KOPT-K1 (cell line): Measurements from ENCODE around the gene WWTR1.

Source experiments
- H3K27ac ChIP-seq: fragments of 200-600 bp; sonication (generic); 2 replicates; pipeline ENCODE4 v1.5.1; 2016; ENCODE audit warnings: antibody characterized with exemption, mild to moderate bottlenecking, low read depth, low read length; ENCODE audit not compliant: poor library complexity, severe bottlenecking
- H3K36me3 ChIP-seq: fragments of 200-600 bp; sonication (generic); 2 replicates; pipeline ENCODE4 v1.5.1; 2017; ENCODE audit warnings: antibody characterized with exemption, mild to moderate bottlenecking, low read length, moderate library complexity; ENCODE audit not compliant: insufficient read depth
- H3K9me3 ChIP-seq: fragments of 200-600 bp; sonication (generic); 2 replicates; pipeline ENCODE4 v1.5.1; 2017; ENCODE audit warnings: antibody characterized with exemption, low read length, mild to moderate bottlenecking; ENCODE audit not compliant: insufficient read depth, poor library complexity, severe bottlenecking

The WWTR1 gene

GRCh38 chr3:149554826-149555225 lies 103.0 kb downstream of the WWTR1 start:
- H3K36me3 ChIP-seq: no peaks in the 10 kb centered on the region
- no peaks in the 10 kb centered on the region for H3K9me3 ChIP-seq
- H3K27ac ChIP-seq: no peak overlapping the region

GRCh38 chr3:149553781-149554451 lies 103.9 kb downstream of the WWTR1 start:
- H3K36me3 ChIP-seq: no peaks in the 10 kb centered on the region
- H3K27ac ChIP-seq: no peak overlapping the region
- no peaks in the 10 kb centered on the region for H3K9me3 ChIP-seq

GRCh38 chr3:149552700-149553099 lies 105.1 kb downstream of the WWTR1 start:
- H3K27ac ChIP-seq: no peak overlapping the region
- H3K36me3 ChIP-seq: no peaks in the 10 kb centered on the region
- H3K9me3 ChIP-seq: no peaks in the 10 kb centered on the region

- no peaks in the 10 kb centered on the region for H3K9me3 ChIP-seq
- H3K36me3 ChIP-seq: no peaks in the 10 kb centered on the region
- H3K27ac ChIP-seq: no peak overlapping the region
Measured at GRCh38 chr3:149551500-149551899, 106.3 kb downstream of the WWTR1 start.

- Histone ChIP-seq H3K36me3 (no peaks in the 10 kb centered on the region), H3K9me3 (no peaks in the 10 kb centered on the region), H3K27ac (no peak overlapping the region)
Measured at GRCh38 chr3:149548669-149549065, 109.2 kb downstream of the WWTR1 start.

GRCh38 chr3:149547954-149548668 lies 109.7 kb downstream of the WWTR1 start:
- no peaks in the 10 kb centered on the region for H3K9me3 ChIP-seq
- no peaks in the 10 kb centered on the region for H3K36me3 ChIP-seq
- H3K27ac ChIP-seq: no peak overlapping the region

- Histone ChIP-seq H3K27ac (no peak overlapping the region), H3K36me3 (no peaks in the 10 kb centered on the region), H3K9me3 (no peaks in the 10 kb centered on the region)
Measured at GRCh38 chr3:149547413-149547812, 110.4 kb downstream of the WWTR1 start.

GRCh38 chr3:149545049-149545448 lies 112.8 kb downstream of the WWTR1 start:
- H3K27ac ChIP-seq: no peak overlapping the region
- H3K9me3 ChIP-seq: no peaks in the 10 kb centered on the region
- no peaks in the 10 kb centered on the region for H3K36me3 ChIP-seq

- Histone ChIP-seq H3K9me3 (no peaks in the 10 kb centered on the region), H3K27ac (no peak overlapping the region), H3K36me3 (no peaks in the 10 kb centered on the region)
Measured at GRCh38 chr3:149542375-149543312, 115.2 kb downstream of the WWTR1 start.

GRCh38 chr3:149541091-149541491 lies 116.7 kb downstream of the WWTR1 start:
- Histone ChIP-seq H3K27ac (no peak overlapping the region), H3K36me3 (no peaks in the 10 kb centered on the region), H3K9me3 (no peaks in the 10 kb centered on the region)

GRCh38 chr3:149538371-149538770 lies 119.5 kb downstream of the WWTR1 start:
- H3K36me3 ChIP-seq: no peaks in the 10 kb centered on the region
- no peaks in the 10 kb centered on the region for H3K9me3 ChIP-seq
- no peak overlapping the region for H3K27ac ChIP-seq

GRCh38 chr3:149536429-149536828 lies 121.4 kb downstream of the WWTR1 start:
- Histone ChIP-seq H3K9me3 (no peaks in the 10 kb centered on the region), H3K27ac (no peak overlapping the region), H3K36me3 (no peaks in the 10 kb centered on the region)

GRCh38 chr3:149535333-149535685 lies 122.5 kb downstream of the WWTR1 start:
- no peak overlapping the region for H3K27ac ChIP-seq
- H3K9me3 ChIP-seq: no peaks in the 10 kb centered on the region
- H3K36me3 ChIP-seq: no peaks in the 10 kb centered on the region

GRCh38 chr3:149534671-149535332 lies 123.0 kb downstream of the WWTR1 start:
- Histone ChIP-seq H3K36me3 (no peaks in the 10 kb centered on the region), H3K27ac (no peak overlapping the region)

GRCh38 chr3:149534082-149534481 lies 123.7 kb downstream of the WWTR1 start:
- Histone ChIP-seq H3K9me3 (no peaks in the 10 kb centered on the region), H3K36me3 (no peaks in the 10 kb centered on the region), H3K27ac (no peak overlapping the region)

More at GRCh38 chr3:149534671-149535332, 123.0 kb downstream of the WWTR1 start:
- H3K9me3 ChIP-seq: no peaks in the 10 kb centered on the region
